K562 (cell line): ENCODE data around the gene POU2AF3. TPM values are rescaled to one million over a fixed set of nuclear protein-coding genes. Genes with fewer than 3 reads are reported as not detected.

Source experiments
- ATAC-seq: fragments of 200-7000 bp; cut with Tn5 transposase; 3 replicates; pipeline ENCODE4 v1.9.1; 2020; ENCODE audit warnings: moderate library complexity
- BruUV-seq: library from RNA; stranded (reverse); fragments of 400-500 nt; replicated peaks from 2 replicates; lab custom pipeline; 2021; lab: Mats Ljungman, UMichigan
- CTCF ChIA-PET: fragments of 300-600 bp; formaldehyde crosslinking; extraction: SDS; loops from one replicate; lab custom pipeline; 2021; ENCODE audit warnings: low intra/inter-chr PET ratio; lab: Yijun Ruan, JAX
- POLR2A ChIA-PET: fragments of 300-600, 350-650 bp; sonication (Branson Sonifier 250); formaldehyde crosslinking; extraction: SDS; loops from one replicate; lab custom pipeline; 2021; ENCODE audit warnings: antibody characterized with exemption, inconsistent platforms; lab: Yijun Ruan, JAX
- DNase-seq, 4 experiments: peaks; one replicate each; pipeline versions ENCODE4 v3.0.0 to v3.0.0-alpha.2; 2011 to 2018; ENCODE audit warnings: low spot score in 3 of 4, mixed read lengths in 3 of 4; ENCODE audit errors: extremely low read depth in 1 of 4
- FAIRE-seq: peaks from 2 replicates; lab custom pipeline; 2011; peaks lifted over from hg19 to GRCh38; lab: Jason Lieb, UNC
- H2AFZ ChIP-seq: 2 replicates; pipeline ENCODE4 v1.6.0; 2011; ENCODE audit warnings: low read depth, low read length, control low read depth, inconsistent platforms
- H3K27ac ChIP-seq: fragments of 200-600 bp; 3 replicates; pipeline ENCODE4 v1.8.0; 2011; ENCODE audit warnings: low read depth, mild to moderate bottlenecking, control low read depth, inconsistent platforms, low read length, moderate library complexity, mixed read lengths; ENCODE audit errors: extremely low read depth
- H3K27me3 ChIP-seq, 2 experiments: fragments of 300-600 bp in 1 of 2; 2 replicates in 1 of 2; 3 replicates in 1 of 2; pipeline versions ENCODE4 v1.6.0 to v1.8.0; 2011; ENCODE audit warnings: inconsistent platforms in 2 of 2, low read length in 2 of 2, mild to moderate bottlenecking in 1 of 2, mixed read lengths in 1 of 2, moderate library complexity in 1 of 2; ENCODE audit not compliant: control insufficient read depth in 2 of 2, insufficient read depth in 2 of 2
- H3K36me3 ChIP-seq: fragments of 300-600 bp; 3 replicates; pipeline ENCODE4 v1.8.0; 2011; ENCODE audit warnings: mild to moderate bottlenecking, low read length, inconsistent platforms; ENCODE audit not compliant: control insufficient read depth, insufficient read depth
- H3K4me1 ChIP-seq, 2 experiments: fragments of 200-600 bp in 1 of 2; replicated peaks in 1 of 2; 2 replicates in 1 of 2; 3 replicates in 1 of 2; pipeline versions ENCODE4 v1.5.1 to v1.8.0; 2011; ENCODE audit warnings: inconsistent platforms in 2 of 2, low read length in 2 of 2, mild to moderate bottlenecking in 1 of 2, mixed read lengths in 1 of 2, moderate library complexity in 1 of 2; ENCODE audit not compliant: control insufficient read depth in 2 of 2, insufficient read depth in 2 of 2
- H3K4me2 ChIP-seq: 2 replicates; pipeline ENCODE4 v1.6.1; 2011; ENCODE audit warnings: low read length, control low read depth, inconsistent platforms, mixed read lengths; ENCODE audit not compliant: insufficient read depth
- H3K4me3 ChIP-seq: fragments of 200-600 bp; sonication (generic), shearing (Covaris generic); 2 replicates; pipeline ENCODE4 v1.5.1; 2016; ENCODE audit warnings: control low read depth, inconsistent platforms
- H3K79me2 ChIP-seq: fragments of 200-600 bp; 3 replicates; pipeline ENCODE4 v1.8.0; 2011; ENCODE audit warnings: low read length, inconsistent platforms; ENCODE audit not compliant: control insufficient read depth, insufficient read depth
- H3K9ac ChIP-seq, 2 experiments: 2 replicates each; pipeline versions ENCODE4 v1.6.0 to v1.6.1; 2011; ENCODE audit warnings: low read depth in 2 of 2, low read length in 2 of 2, control low read depth in 1 of 2, inconsistent platforms in 1 of 2, mild to moderate bottlenecking in 1 of 2, mixed read lengths in 1 of 2; ENCODE audit not compliant: insufficient read depth in 1 of 2
- H3K9me1 ChIP-seq: one replicate; pipeline ENCODE4 v1.6.0; 2011; ENCODE audit warnings: inconsistent platforms, mild to moderate bottlenecking, low read length, moderate library complexity; ENCODE audit not compliant: control insufficient read depth, insufficient read depth
- H3K9me3 ChIP-seq: replicated peaks from 2 replicates; pipeline ENCODE4 v1.5.1; 2011; ENCODE audit warnings: low read depth, low read length, inconsistent platforms; ENCODE audit not compliant: control insufficient read depth, insufficient read depth
- H4K20me1 ChIP-seq: replicated peaks from 2 replicates; pipeline ENCODE4 v1.6.1; 2011; ENCODE audit warnings: low read length, inconsistent platforms, mixed read lengths; ENCODE audit not compliant: control insufficient read depth, insufficient read depth
- CBFA2T2 ChIP-seq: fragments of 450-650 bp; conservative IDR thresholded peaks from 2 replicates; pipeline ENCODE4 v1.6.1; 2017; ENCODE audit warnings: mild to moderate bottlenecking
- HINFP ChIP-seq: fragments of 450-650 bp; conservative IDR thresholded peaks from 2 replicates; pipeline ENCODE4 v1.6.1; 2016; ENCODE audit warnings: missing genetic modification characterization, low read depth, mild to moderate bottlenecking, control low read depth, missing compliant biosample characterization
- HNRNPL ChIP-seq: fragments of 200-400 bp; formaldehyde crosslinking; IDR thresholded peaks from 2 replicates; pipeline ENCODE4 v1.6.1; 2017; ENCODE audit warnings: low read depth, mild to moderate bottlenecking, low read length
- PTTG1 ChIP-seq: fragments of 450-650 bp; IDR thresholded peaks from 2 replicates; pipeline ENCODE4 v1.6.1; 2016; ENCODE audit warnings: low read depth, mild to moderate bottlenecking, missing genetic modification characterization, missing compliant biosample characterization
- TFE3 ChIP-seq: fragments of 450-650 bp; formaldehyde crosslinking; IDR thresholded peaks from 2 replicates; pipeline ENCODE4 v1.4.0; 2020; ENCODE audit warnings: mild to moderate bottlenecking, mixed read lengths
- ZKSCAN8 ChIP-seq: fragments of 200-800 bp; sonication (Bioruptor generic); IDR thresholded peaks from 2 replicates; pipeline ENCODE4 v1.6.1; 2016; ENCODE audit warnings: missing genetic modification characterization, missing compliant biosample characterization
- WGBS: fragments of 100-300 bp; shearing (Covaris generic); methylation state at CpG from one replicate; pipeline ENCODE4 v1.1.6; 2016; ENCODE audit warnings: low coverage, mixed read lengths; ENCODE audit not compliant: insufficient coverage; ENCODE audit errors: missing lambda C conversion rate; 5-methylcytosine and 5-hydroxymethylcytosine counted together
- in situ Hi-C: fragments of 300-500 bp; cut with MboI; formaldehyde crosslinking; loops from 4 replicates; pipeline ENCODE4 v1.15.0; 2018; ENCODE audit warnings: inconsistent platforms, mixed read lengths
- intact Hi-C: fragments of 100-400 bp; cut with micrococcal nuclease; formaldehyde crosslinking; loops from 2 replicates; pipeline ENCODE4 v1.14.2; 2022
- polyA plus RNA-seq, 8 experiments: library from polyadenylated mRNA; depleted of rRNA in 4 of 8; stranded (reverse) in 5 of 8; unstranded in 3 of 8; fragments of >200 nt; fragmentation: Nextera tagmentation in 2 of 8; fragmentation: Illumina TruSeq in 1 of 8; extraction: Ambion mirVana in 2 of 8; extraction: Trizol in 1 of 8; gene quantifications; 2 replicates each; pipeline versions ENCODE4 v1.2.1 to v1.2.3, GENCODE V29; 2011 to 2014; ENCODE audit warnings: inconsistent platforms in 1 of 8, missing spikeins in 1 of 8
- total RNA-seq, 7 experiments: library from RNA; depleted of rRNA in 6 of 7; stranded (reverse); fragments of >200 nt in 6 of 7; fragmentation: Illumina TruSeq in 2 of 7; extraction: Trizol in 2 of 7; gene quantifications; 2 replicates each; pipeline versions ENCODE4 v1.2.1 to v1.2.3, GENCODE V29; 2011 to 2021; ENCODE audit warnings: low replicate concordance in 1 of 7

Gene POU2AF3
- total and polyA plus RNA-seq, 9 of the 15 experiments (the other 6 are each of a cell fraction or from before 2014, with no cell fraction given): not detected

- POLR2A ChIA-PET: interaction anchor here (0.8 to 1.1 kb wide), 2 partner anchors 68 to 87 kb away, joined by 3 read pairs; no protein-coding TSS in a partner anchor
- Histone ChIP-seq H3K9me1 (no peaks in the 10 kb centered on the region), H3K4me2 (no peak overlapping the region), H3K79me2 (no peaks in the 10 kb centered on the region), H3K4me3 (no peak overlapping the region), H3K36me3 (no peaks in the 10 kb centered on the region), H2AFZ (no peak overlapping the region), H3K27ac (no peak overlapping the region), H3K27me3 (peaks cover 0 to 5% of the 10 kb centered on the region in 2 experiments; a peak in 1 of 5 replicates), H3K9ac (no peak overlapping the region), H3K9me3 (no peaks in the 10 kb centered on the region), H3K4me1 (peaks cover 0 to 3% of the 10 kb centered on the region in 2 experiments; a peak in 1 of 5 replicates), H4K20me1 (no peaks in the 10 kb centered on the region)
- DNase-seq (no peak), ATAC-seq (no peak), FAIRE-seq (no peak)
- 0% methylated on average over 5 of the region's 5 CpGs for WGBS
- no TSS peak for BruUV-seq
- CTCF ChIA-PET: no interaction called here
- TF ChIP-seq PTTG1 (tag) (no peak), HNRNPL (no peak), CBFA2T2 (no peak), HINFP (tag) (no peak), ZKSCAN8 (no peak), TFE3 (no peak)
- intact Hi-C loops (no loop called here), in situ Hi-C loops (no loop called here)
Measured at GRCh38 chr11:111355101-111355500, 56.8 kb downstream of the POU2AF3 start.
